ENCODE measurements around the gene RNASE11.

Gene RNASE11

DNA sequence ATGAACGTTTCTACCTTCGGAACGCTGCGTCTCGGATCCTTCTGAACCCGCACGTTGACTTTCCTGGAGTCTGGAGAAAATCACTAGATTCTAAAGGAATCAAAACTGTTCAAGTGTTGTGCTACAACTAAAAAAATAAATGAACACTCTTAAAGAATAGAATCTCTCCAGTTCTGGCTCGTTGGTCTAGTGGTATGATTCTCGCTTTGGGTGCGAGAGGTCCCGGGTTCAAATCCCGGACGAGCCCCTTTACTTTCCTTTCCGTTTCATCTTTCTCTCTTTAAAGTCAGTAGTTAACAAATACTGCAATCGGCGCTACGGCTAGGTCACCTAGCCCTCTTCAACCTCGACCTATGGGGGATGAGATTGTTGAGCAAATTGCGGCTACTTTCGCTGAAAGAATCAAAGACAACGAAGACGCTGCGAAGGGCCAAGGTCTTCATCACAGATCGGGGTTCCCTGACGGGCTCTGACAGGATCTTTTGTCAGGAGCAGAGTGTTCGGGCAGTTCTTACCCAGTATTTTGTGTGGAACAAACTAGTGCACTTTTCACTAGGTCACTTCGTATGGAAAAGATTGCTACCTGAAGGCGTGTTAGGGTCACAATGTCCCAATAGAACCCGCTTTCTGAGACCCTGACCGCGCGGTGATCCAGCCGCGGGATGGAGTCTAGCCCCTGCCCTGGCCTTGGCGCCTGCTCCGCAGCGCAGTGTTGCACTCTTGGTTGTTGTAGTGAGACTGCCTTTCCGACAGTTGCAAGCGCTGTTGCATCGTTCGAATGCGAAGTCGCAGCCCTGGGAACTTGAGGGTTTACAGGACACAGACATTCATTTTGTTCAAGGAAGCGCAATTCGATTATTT lies 45.3 kb upstream of the RNASE11 start (continued):
- TF ChIP-seq SALL2 (tag by site-specific recombination; IDR thresholded peaks at IDR 0.05; ENCODE audit: borderline replicate concordance) (no peak), ZNF350 (tag by site-specific recombination; IDR thresholded peaks at IDR 0.05) (no peak), ZNF791 (tag by site-specific recombination; IDR thresholded peaks at IDR 0.05) (no peak), ZNF596 (tag by site-specific recombination; IDR thresholded peaks at IDR 0.05) (no peak; the same call in 1 of the 2 replicates), ZBTB20 (tag by site-specific recombination; IDR thresholded peaks at IDR 0.05) (peak; percentile 65), ZNF555 (tag by site-specific recombination; conservative IDR thresholded peaks at IDR 0.05) (no peak), ZNF558 (tag by site-specific recombination; IDR thresholded peaks at IDR 0.05) (peak; percentile 78; the same call in 1 of the 2 replicates), ZSCAN23 (tag by site-specific recombination; IDR thresholded peaks at IDR 0.05) (no peak), KLF7 (tag by site-specific recombination; IDR thresholded peaks at IDR 0.05; ENCODE audit: borderline replicate concordance) (no peak), PRDM1 (tag by site-specific recombination; IDR thresholded peaks at IDR 0.05) (peak; percentile 43; the same call in 1 of the 2 replicates), ZIC2 (tag by site-specific recombination; IDR thresholded peaks at IDR 0.05) (no peak), KLF8 (tag by site-specific recombination; IDR thresholded peaks at IDR 0.05) (peak; percentile 50; the same call in 1 of the 2 replicates), ZNF140 (tag by site-specific recombination; IDR thresholded peaks at IDR 0.05) (no peak), ZNF610 (tag by site-specific recombination; IDR thresholded peaks at IDR 0.05; ENCODE audit: borderline replicate concordance) (no peak), ZNF585B (tag by site-specific recombination; IDR thresholded peaks at IDR 0.05) (no peak), KLF10 (tag by site-specific recombination; IDR thresholded peaks at IDR 0.05) (peak; percentile 79), ZNF248 (tag by site-specific recombination; IDR thresholded peaks at IDR 0.05) (no peak), KLF9 (tag by site-specific recombination; IDR thresholded peaks at IDR 0.05; ENCODE audit: low read depth) (no peak), ZNF544 (tag by site-specific recombination; IDR thresholded peaks at IDR 0.05) (no peak)
- TF ChIP-seq, protein P1, sequence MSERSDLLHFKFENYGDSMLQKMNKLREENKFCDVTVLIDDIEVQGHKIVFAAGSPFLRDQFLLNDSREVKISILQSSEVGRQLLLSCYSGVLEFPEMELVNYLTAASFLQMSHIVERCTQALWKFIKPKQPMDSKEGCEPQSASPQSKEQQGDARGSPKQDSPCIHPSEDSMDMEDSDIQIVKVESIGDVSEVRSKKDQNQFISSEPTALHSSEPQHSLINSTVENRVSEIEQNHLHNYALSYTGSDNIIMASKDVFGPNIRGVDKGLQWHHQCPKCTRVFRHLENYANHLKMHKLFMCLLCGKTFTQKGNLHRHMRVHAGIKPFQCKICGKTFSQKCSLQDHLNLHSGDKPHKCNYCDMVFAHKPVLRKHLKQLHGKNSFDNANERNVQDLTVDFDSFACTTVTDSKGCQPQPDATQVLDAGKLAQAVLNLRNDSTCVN (tag by site-specific recombination; optimal IDR thresholded peaks at IDR 0.05): peak; percentile 9
- TF ChIP-seq, protein P2, sequence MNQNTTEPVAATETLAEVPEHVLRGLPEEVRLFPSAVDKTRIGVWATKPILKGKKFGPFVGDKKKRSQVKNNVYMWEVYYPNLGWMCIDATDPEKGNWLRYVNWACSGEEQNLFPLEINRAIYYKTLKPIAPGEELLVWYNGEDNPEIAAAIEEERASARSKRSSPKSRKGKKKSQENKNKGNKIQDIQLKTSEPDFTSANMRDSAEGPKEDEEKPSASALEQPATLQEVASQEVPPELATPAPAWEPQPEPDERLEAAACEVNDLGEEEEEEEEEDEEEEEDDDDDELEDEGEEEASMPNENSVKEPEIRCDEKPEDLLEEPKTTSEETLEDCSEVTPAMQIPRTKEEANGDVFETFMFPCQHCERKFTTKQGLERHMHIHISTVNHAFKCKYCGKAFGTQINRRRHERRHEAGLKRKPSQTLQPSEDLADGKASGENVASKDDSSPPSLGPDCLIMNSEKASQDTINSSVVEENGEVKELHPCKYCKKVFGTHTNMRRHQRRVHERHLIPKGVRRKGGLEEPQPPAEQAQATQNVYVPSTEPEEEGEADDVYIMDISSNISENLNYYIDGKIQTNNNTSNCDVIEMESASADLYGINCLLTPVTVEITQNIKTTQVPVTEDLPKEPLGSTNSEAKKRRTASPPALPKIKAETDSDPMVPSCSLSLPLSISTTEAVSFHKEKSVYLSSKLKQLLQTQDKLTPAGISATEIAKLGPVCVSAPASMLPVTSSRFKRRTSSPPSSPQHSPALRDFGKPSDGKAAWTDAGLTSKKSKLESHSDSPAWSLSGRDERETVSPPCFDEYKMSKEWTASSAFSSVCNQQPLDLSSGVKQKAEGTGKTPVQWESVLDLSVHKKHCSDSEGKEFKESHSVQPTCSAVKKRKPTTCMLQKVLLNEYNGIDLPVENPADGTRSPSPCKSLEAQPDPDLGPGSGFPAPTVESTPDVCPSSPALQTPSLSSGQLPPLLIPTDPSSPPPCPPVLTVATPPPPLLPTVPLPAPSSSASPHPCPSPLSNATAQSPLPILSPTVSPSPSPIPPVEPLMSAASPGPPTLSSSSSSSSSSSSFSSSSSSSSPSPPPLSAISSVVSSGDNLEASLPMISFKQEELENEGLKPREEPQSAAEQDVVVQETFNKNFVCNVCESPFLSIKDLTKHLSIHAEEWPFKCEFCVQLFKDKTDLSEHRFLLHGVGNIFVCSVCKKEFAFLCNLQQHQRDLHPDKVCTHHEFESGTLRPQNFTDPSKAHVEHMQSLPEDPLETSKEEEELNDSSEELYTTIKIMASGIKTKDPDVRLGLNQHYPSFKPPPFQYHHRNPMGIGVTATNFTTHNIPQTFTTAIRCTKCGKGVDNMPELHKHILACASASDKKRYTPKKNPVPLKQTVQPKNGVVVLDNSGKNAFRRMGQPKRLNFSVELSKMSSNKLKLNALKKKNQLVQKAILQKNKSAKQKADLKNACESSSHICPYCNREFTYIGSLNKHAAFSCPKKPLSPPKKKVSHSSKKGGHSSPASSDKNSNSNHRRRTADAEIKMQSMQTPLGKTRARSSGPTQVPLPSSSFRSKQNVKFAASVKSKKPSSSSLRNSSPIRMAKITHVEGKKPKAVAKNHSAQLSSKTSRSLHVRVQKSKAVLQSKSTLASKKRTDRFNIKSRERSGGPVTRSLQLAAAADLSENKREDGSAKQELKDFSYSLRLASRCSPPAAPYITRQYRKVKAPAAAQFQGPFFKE (tag by site-specific recombination; IDR thresholded peaks at IDR 0.05; ENCODE audit: borderline replicate concordance): no peak
- TF ChIP-seq, protein P3, sequence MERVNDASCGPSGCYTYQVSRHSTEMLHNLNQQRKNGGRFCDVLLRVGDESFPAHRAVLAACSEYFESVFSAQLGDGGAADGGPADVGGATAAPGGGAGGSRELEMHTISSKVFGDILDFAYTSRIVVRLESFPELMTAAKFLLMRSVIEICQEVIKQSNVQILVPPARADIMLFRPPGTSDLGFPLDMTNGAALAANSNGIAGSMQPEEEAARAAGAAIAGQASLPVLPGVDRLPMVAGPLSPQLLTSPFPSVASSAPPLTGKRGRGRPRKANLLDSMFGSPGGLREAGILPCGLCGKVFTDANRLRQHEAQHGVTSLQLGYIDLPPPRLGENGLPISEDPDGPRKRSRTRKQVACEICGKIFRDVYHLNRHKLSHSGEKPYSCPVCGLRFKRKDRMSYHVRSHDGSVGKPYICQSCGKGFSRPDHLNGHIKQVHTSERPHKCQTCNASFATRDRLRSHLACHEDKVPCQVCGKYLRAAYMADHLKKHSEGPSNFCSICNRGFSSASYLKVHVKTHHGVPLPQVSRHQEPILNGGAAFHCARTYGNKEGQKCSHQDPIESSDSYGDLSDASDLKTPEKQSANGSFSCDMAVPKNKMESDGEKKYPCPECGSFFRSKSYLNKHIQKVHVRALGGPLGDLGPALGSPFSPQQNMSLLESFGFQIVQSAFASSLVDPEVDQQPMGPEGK (tag by site-specific recombination; IDR thresholded peaks at IDR 0.05): no peak
- TF ChIP-seq, protein P4, sequence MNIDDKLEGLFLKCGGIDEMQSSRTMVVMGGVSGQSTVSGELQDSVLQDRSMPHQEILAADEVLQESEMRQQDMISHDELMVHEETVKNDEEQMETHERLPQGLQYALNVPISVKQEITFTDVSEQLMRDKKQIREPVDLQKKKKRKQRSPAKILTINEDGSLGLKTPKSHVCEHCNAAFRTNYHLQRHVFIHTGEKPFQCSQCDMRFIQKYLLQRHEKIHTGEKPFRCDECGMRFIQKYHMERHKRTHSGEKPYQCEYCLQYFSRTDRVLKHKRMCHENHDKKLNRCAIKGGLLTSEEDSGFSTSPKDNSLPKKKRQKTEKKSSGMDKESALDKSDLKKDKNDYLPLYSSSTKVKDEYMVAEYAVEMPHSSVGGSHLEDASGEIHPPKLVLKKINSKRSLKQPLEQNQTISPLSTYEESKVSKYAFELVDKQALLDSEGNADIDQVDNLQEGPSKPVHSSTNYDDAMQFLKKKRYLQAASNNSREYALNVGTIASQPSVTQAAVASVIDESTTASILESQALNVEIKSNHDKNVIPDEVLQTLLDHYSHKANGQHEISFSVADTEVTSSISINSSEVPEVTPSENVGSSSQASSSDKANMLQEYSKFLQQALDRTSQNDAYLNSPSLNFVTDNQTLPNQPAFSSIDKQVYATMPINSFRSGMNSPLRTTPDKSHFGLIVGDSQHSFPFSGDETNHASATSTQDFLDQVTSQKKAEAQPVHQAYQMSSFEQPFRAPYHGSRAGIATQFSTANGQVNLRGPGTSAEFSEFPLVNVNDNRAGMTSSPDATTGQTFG (tag by site-specific recombination; IDR thresholded peaks at IDR 0.05; ENCODE audit: borderline replicate concordance): no peak
- TF ChIP-seq, protein P5, sequence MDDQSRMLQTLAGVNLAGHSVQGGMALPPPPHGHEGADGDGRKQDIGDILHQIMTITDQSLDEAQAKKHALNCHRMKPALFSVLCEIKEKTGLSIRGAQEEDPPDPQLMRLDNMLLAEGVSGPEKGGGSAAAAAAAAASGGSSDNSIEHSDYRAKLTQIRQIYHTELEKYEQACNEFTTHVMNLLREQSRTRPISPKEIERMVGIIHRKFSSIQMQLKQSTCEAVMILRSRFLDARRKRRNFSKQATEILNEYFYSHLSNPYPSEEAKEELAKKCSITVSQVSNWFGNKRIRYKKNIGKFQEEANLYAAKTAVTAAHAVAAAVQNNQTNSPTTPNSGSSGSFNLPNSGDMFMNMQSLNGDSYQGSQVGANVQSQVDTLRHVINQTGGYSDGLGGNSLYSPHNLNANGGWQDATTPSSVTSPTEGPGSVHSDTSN (CRISPR knock-in tag; IDR thresholded peaks at IDR 0.05): no peak
- TF ChIP-seq, protein P6, sequence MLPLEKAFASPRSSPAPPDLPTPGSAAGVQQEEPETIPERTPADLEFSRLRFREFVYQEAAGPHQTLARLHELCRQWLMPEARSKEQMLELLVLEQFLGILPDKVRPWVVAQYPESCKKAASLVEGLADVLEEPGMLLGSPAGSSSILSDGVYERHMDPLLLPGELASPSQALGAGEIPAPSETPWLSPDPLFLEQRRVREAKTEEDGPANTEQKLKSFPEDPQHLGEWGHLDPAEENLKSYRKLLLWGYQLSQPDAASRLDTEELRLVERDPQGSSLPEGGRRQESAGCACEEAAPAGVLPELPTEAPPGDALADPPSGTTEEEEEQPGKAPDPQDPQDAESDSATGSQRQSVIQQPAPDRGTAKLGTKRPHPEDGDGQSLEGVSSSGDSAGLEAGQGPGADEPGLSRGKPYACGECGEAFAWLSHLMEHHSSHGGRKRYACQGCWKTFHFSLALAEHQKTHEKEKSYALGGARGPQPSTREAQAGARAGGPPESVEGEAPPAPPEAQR (tag by site-specific recombination; IDR thresholded peaks at IDR 0.05): no peak

Measured in HEK293 (cell line).